NCI-H345 treated with DMSO at 0.1 percent for 48 hours (cell line): ENCODE measurements around the gene LAMB3.
A peak's percentile ranks its signal among the peaks of the same experiment; 100 is the strongest.

Experiments
- DNase-seq: peaks from one replicate; lab custom pipeline; 2025; ENCODE audit not compliant: unreplicated experiment; lab: John Stamatoyannopoulos, UW

The LAMB3 gene

DNA sequence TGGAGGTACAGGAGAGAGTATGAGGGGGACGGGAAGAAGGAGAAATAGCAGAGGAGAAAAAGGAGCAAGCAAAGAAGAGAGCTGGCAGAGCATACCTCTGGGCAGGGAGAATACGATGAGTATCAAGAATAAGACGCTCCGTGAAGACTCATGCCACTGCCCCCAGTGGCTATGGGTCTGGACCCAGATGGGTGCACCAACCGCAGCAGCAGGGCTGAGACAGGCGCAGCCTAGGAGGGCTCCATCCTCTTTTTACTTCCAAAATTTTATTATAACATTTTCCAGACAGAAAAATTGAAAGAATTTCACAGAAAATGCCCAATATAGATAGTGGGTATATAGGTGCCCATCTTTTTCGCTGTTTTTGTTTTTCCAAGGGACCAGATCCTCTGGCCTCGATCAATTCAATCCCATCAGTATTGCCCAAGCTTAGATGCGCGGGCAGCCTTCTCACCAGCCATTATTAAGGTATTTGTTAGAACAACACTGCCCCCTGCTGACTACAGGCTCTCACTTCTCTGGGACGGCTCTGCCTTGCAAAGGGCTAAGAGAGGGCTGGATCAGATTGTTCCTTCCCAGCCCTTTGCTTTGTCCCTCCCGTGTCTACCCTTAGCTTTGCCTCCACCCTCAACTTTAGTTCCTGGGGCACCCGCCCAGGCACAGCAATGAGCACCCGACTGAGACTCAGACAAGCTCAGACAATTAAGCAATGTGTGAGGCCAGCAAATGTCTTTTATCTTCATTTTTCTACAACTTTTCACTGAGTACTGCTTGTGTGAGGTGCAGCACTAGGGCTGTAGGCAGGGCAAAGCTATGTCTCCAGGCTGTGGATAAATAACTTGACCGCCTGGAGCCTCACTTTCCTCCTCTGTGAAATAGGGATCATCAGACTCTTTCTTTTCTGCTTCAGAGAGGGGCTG is 86.2 kb downstream of the LAMB3 start:
- peak; percentile 88 for DNase-seq
